H1 (cell line): ENCODE results near the gene EPB41L3. TPM values are rescaled to one million over a fixed set of nuclear protein-coding genes. Genes with fewer than 3 reads are reported as not detected.

Source experiments
- CHD7 ChIP-seq: fragments of 300-600 bp; sonication (generic); IDR thresholded peaks from 2 replicates; pipeline ENCODE4 v1.7.1; 2012; ENCODE audit warnings: low read length, moderate library complexity, mild to moderate bottlenecking, inconsistent platforms; ENCODE audit not compliant: insufficient replicate concordance
- E2F6 ChIP-seq: IDR thresholded peaks from 2 replicates; pipeline ENCODE4 v1.6.1; 2012; ENCODE audit warnings: inconsistent platforms
- KDM5A ChIP-seq: fragments of 200-600 bp; IDR thresholded peaks from 2 replicates; pipeline ENCODE4 v1.7.1; 2012; ENCODE audit warnings: mild to moderate bottlenecking, low read length, inconsistent platforms, mixed read lengths
- polyA plus RNA-seq, 7 experiments: library from polyadenylated mRNA; depleted of rRNA in 3 of 7; stranded (reverse) in 5 of 7; unstranded in 2 of 7; fragments of >200 nt in 5 of 7; fragments of 200-250 nt in 2 of 7; gene quantifications; 1 replicate in 5 of 7; 2 replicates in 1 of 7; 4 replicates in 1 of 7; pipeline versions ENCODE4 v1.2.1 to v1.2.3, GENCODE V29; 2011 to 2013; ENCODE audit warnings: missing spikeins in 2 of 7, mixed read lengths in 2 of 7
- total RNA-seq: library from RNA; stranded (reverse); fragmentation: NEBNext Ultra II Directional; extraction: Animal tissue kit (Norgen Biotek cat#: 25700); gene quantifications from 2 replicates; pipeline ENCODE4 v1.2.1, GENCODE V29; 2021

Gene EPB41L3
- total and polyA plus RNA-seq, 2 of the 8 experiments (the other 6 are each of a cell fraction or from before 2014, with no cell fraction given) = 7.9 to 16.1 TPM

GRCh38 chr18:5478261-5478660 lies 65.5 kb downstream of the EPB41L3 start (continued):
- TF ChIP-seq CHD7 = no peak
- TF ChIP-seq E2F6 = no peak
- no peak for TF ChIP-seq KDM5A
